PFSK-1 (cell line): ENCODE data around the gene VSNL1.

Experiments
- FOXP2 ChIP-seq: optimal IDR thresholded peaks from 2 replicates; pipeline ENCODE3; 2011; ENCODE audit warnings: borderline replicate concordance, control low read depth, inconsistent platforms; ENCODE audit not compliant: insufficient read depth; ENCODE audit errors: extremely low read length, extremely low read depth
- POLR2AphosphoS5 ChIP-seq: IDR thresholded peaks from 2 replicates; pipeline ENCODE4 v1.6.1; 2012; ENCODE audit warnings: low read depth, mild to moderate bottlenecking, control low read depth, low read length, moderate library complexity
- SIN3A ChIP-seq: IDR thresholded peaks from 2 replicates; pipeline ENCODE4 v1.6.1; 2012; ENCODE audit warnings: mild to moderate bottlenecking, low read length, moderate library complexity, borderline replicate concordance; ENCODE audit not compliant: insufficient read depth
- TAF1 ChIP-seq: IDR thresholded peaks from 2 replicates; pipeline ENCODE4 v1.6.1; 2012; ENCODE audit warnings: low read length, control low read depth, borderline replicate concordance; ENCODE audit not compliant: insufficient read depth
- TF ChIP-seq, protein P1 (sequence below), 2 experiments: IDR thresholded peaks; 2 replicates each; pipeline versions ENCODE4 v1.6.1 to v1.8.0; 2011 to 2012; ENCODE audit warnings: low read depth in 2 of 2, low read length in 2 of 2, control low read depth in 1 of 2, inconsistent platforms in 1 of 2, mild to moderate bottlenecking in 1 of 2, moderate library complexity in 1 of 2; ENCODE audit not compliant: insufficient read depth in 1 of 2

VSNL1 gene

DNA sequence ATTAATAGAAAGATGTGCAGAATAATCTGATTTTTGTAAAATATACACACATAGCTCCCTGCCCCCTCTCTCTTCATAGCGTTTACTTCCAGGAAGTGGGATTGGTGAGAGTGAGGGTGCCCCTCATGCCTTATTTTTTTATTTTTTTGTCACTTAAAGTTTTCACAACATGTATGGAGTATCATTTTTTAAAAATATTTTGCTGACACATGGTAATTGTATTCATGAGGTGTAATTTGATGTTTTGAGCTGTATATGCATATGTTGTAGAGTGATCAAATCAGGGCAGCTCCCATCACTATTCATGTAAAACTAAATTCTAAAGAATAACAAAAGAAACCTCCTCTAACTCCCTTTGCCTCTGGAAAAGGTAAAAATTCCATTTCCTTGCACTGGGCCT is 74.7 kb downstream of the VSNL1 start:
- no peak for TF ChIP-seq SIN3A
- TF ChIP-seq, protein P1, sequence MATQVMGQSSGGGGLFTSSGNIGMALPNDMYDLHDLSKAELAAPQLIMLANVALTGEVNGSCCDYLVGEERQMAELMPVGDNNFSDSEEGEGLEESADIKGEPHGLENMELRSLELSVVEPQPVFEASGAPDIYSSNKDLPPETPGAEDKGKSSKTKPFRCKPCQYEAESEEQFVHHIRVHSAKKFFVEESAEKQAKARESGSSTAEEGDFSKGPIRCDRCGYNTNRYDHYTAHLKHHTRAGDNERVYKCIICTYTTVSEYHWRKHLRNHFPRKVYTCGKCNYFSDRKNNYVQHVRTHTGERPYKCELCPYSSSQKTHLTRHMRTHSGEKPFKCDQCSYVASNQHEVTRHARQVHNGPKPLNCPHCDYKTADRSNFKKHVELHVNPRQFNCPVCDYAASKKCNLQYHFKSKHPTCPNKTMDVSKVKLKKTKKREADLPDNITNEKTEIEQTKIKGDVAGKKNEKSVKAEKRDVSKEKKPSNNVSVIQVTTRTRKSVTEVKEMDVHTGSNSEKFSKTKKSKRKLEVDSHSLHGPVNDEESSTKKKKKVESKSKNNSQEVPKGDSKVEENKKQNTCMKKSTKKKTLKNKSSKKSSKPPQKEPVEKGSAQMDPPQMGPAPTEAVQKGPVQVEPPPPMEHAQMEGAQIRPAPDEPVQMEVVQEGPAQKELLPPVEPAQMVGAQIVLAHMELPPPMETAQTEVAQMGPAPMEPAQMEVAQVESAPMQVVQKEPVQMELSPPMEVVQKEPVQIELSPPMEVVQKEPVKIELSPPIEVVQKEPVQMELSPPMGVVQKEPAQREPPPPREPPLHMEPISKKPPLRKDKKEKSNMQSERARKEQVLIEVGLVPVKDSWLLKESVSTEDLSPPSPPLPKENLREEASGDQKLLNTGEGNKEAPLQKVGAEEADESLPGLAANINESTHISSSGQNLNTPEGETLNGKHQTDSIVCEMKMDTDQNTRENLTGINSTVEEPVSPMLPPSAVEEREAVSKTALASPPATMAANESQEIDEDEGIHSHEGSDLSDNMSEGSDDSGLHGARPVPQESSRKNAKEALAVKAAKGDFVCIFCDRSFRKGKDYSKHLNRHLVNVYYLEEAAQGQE (IDR thresholded peaks at IDR 0.05; ENCODE audit: insufficient read depth in 1 of 2, low read depth in 2 of 2, low read length in 2 of 2) = no peak
- TF ChIP-seq TAF1 = no peak
- TF ChIP-seq FOXP2 = no peak
- no peak for TF ChIP-seq POLR2AphosphoS5

DNA sequence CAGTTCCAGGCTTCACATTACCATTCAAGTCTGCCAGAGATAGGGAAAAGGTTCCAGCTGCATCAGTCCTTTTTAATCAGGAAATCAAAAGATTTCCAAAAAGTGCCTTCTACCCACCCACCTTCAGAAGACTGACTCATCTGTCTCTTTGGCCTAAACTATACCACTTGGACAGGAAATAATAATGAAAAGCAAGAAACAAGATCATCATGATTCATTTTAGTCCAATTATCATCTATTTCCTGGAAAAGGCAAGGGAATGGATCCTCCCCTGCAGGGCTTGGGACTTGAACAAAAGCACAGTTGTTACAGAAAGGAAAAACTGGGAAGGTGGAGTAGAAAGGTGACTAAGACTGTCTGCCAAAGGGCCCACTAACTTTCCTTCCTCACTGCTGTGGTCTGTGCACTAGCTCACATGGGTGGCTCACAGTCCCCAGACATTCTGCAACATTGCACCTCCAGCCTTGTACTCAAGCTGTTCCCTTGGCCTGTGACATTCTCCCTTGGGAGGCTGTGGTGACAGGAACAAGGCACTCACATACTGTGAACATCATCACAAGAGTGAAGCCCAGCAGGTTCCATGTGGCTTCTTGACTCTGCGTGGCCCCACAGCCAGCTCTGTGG is 75.3 kb downstream of the VSNL1 start:
- TF ChIP-seq, protein P1 (IDR thresholded peaks at IDR 0.05; ENCODE audit: insufficient read depth in 1 of 2, low read depth in 2 of 2, low read length in 2 of 2) = no peak
- TF ChIP-seq POLR2AphosphoS5 (0 out of 2 replicates have a peak, but pooled peaks have one; percentile 21), SIN3A (peak; percentile 48; the same call in 1 of the 2 replicates), FOXP2 (no peak)

DNA sequence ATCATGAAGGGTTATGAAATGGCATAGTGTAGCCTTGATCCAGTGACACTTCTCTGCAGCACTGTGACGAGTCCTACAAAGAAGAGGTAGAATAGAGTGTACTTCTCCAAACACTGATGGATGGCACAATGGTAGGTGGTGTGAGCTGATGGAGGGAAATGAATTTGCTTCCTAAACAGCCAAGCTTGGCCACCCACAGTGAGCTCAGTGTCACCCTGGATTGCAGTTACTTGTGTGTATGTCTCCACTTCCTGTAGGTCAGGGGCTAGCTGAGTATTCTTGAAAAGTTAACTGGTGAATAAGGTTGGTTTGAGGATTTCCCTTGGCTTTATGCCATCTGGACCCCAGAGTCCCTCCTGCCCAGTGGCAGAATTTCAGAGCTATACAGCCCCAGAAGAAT is 75.9 kb downstream of the VSNL1 start:
- TF ChIP-seq, protein P1 (IDR thresholded peaks at IDR 0.05; ENCODE audit: insufficient read depth in 1 of 2, low read depth in 2 of 2, low read length in 2 of 2) = no peak
- TF ChIP-seq SIN3A = no peak
- TF ChIP-seq TAF1 = no peak
- no peak for TF ChIP-seq POLR2AphosphoS5

DNA sequence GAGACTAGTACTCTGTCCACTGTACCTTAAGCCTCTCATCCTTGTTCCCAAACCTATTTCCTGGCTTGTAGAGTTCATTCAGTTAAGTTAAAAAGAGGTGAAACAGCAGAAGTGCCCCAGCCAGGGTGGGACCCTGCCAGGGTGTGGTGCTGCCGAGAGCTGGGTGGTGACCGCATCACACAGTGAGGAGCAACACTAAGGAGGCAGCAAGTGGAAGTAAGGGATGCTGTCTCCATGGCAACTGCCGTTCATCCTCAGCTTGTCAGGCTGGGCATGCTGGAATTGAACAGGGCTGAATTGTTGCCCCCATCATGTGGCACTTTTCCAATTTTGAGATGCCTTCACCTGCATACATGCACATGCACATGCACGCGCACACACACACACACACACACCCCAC is 77.0 kb downstream of the VSNL1 start:
- TF ChIP-seq FOXP2 = no peak
- no peak for TF ChIP-seq POLR2AphosphoS5
- no peak for TF ChIP-seq TAF1
- no peak for TF ChIP-seq SIN3A
- TF ChIP-seq, protein P1 (IDR thresholded peaks at IDR 0.05; ENCODE audit: insufficient read depth in 1 of 2, low read depth in 2 of 2, low read length in 2 of 2) = no peak

DNA sequence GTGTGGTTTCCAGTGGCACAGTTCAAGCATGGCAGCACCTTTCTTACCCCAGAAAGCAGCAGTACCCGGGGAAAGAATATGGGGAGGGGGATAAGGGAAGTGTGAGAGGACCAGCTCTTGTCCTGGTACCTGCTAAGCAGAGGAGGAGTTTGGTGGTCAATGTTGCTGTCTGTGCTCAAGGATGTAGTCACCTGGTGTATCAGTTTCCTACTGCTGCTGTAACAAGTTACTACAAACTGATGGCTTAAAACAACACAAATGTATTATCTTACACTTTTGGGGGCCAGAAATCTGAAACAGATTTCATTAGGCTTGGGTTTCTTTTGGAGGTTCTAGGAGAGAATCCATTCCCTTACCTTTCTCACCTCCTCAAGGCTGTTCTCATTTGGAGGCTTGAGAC is 77.5 kb downstream of the VSNL1 start:
- TF ChIP-seq, protein P1 (IDR thresholded peaks at IDR 0.05; ENCODE audit: insufficient read depth in 1 of 2, low read depth in 2 of 2, low read length in 2 of 2) = no peak
- TF ChIP-seq POLR2AphosphoS5 (no peak), TAF1 (no peak), SIN3A (no peak), FOXP2 (no peak)
